Activated naive CD8-positive, alpha-beta T cell treated with anti-CD3 and anti-CD28 coated beads, Interleukin-2, amount 50 U/mL, for 24 hours (primary cell): ENCODE results near the gene ZNF697.

Experiments
- ATAC-seq: fragments of 150-1000 bp; cut with Tn5 transposase; one replicate; pipeline ENCODE4 v1.10.0; 2021
- DNase-seq: peaks from one replicate; pipeline ENCODE4 v3.0.0; 2021
- H3K27ac Mint-ChIP-seq: one replicate; pipeline ENCODE4 v1.8.0; 2021; ENCODE audit warnings: mild to moderate bottlenecking, mixed read lengths
- H3K27me3 Mint-ChIP-seq: one replicate; pipeline ENCODE4 v1.8.0; 2021; ENCODE audit warnings: mixed read lengths
- H3K36me3 Mint-ChIP-seq: one replicate; pipeline ENCODE4 v1.8.0; 2021; ENCODE audit warnings: low read depth, mixed read lengths
- H3K4me1 Mint-ChIP-seq: one replicate; pipeline ENCODE4 v1.8.0; 2021; ENCODE audit warnings: mixed read lengths
- H3K4me3 Mint-ChIP-seq: one replicate; pipeline ENCODE4 v1.8.0; 2021; ENCODE audit warnings: mild to moderate bottlenecking, moderate library complexity, mixed read lengths
- H3K9me3 Mint-ChIP-seq: one replicate; pipeline ENCODE4 v1.8.0; 2021; ENCODE audit warnings: mixed read lengths

The ZNF697 gene

DNA sequence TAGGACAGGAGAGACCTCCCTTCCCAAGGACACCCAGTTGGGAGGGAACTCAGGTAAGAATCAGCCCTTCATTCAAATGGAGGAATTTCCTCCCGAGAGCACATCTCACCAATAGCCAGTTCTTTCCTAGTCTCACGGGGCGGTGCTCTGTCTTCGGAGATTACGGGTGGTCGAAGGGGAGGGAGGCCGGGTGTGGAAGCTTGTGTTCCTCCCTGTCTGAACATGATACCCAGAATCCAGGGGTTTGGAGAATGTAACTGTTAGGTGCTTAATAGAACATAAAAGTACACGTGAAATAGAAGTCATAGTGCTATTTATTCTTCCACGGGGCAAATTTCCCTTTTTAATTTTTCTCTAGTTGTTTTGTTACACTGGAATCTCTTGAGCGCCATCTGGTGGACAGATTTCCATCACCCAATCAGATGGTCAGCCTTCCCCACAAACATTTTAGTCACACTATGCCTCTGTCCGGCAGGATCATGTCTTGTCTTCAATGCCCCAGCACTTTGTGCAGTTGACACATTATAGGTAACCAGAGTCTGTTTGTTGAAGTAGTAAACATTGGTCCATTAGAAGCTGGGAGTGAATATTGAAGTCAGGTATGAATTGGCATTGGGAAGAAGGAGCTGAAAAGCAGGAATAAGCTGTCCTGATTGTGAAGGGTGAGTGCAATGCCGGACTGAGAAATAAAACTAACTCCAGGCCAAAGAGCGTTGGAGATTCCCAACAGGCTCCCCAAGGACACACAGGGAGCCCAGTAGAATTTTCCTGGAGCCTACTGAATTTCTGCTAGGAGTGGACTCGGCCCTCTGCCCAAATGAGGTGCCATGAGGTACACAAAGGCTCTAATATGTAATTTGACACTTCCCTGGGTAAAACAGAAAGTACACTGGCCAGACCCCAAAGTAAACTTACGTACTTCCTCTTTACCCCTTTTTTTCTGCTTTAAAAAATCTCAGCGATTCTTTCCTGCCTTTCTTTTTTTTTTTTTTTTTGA, 27.6 kb upstream of the ZNF697 start:
- Mint-ChIP-seq H3K4me1 (peaks cover 9% of the 10 kb centered on the region), H3K27me3 (peaks cover 21% of the 10 kb centered on the region), H3K4me3 (peak overlapping the region; percentile 67), H3K36me3 (no peaks in the 10 kb centered on the region), H3K9me3 (no peaks in the 10 kb centered on the region), H3K27ac (no peak overlapping the region)
- DNase-seq, result peak; percentile 77
- peak; percentile 52 for ATAC-seq

DNA sequence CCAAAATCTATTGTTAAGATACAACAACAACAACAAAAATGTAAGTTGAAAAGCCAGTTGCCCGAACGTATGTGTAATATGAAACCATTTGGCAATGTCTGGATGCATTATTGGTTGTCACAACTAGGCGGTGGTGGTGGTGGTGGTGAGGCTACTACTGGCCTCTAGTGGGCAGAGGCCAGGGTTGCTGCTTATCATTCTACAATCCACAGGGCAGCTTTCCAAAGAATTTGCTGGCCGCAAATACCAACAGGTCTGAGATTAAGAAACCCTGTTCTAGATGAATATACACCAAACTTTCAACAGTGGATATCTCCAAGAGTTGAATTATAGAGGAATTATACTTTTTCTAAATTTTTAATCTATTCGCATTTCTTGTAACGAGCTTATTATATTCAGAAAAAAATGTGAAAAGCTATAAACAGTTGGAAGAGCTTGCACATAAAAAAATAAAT, 26.8 kb upstream of the ZNF697 start:
- Mint-ChIP-seq H3K27ac (no peak overlapping the region), H3K9me3 (no peaks in the 10 kb centered on the region), H3K4me1 (peaks cover 9% of the 10 kb centered on the region), H3K36me3 (no peaks in the 10 kb centered on the region), H3K4me3 (peak overlapping the region; percentile 67), H3K27me3 (peaks cover 21% of the 10 kb centered on the region)
- peak; percentile 85 for ATAC-seq
- peak; percentile 52 for DNase-seq

DNA sequence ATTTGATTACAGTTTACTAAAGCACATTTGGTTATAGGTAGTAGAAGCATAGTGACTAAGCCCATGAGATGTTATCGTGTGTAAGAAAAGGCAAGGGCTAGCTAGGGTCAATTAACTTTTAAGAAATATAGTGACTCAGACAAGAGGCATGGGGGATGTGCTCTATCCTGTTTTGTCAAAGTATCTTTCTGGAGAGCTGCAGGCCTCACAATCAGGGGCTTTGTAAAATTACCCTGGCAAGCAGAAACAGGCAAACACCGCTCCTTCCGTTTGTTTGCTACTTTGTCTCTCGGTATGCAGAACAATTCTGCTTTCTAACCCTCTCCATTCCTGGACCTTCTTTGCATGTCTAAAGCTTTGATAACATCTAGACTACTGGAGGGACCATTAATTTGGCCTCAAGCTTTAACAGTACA, 26.1 kb upstream of the ZNF697 start:
- Mint-ChIP-seq H3K4me3 (no peak overlapping the region), H3K27ac (no peak overlapping the region), H3K4me1 (peaks cover 9% of the 10 kb centered on the region), H3K9me3 (no peaks in the 10 kb centered on the region), H3K36me3 (no peaks in the 10 kb centered on the region), H3K27me3 (peaks cover 22% of the 10 kb centered on the region)
- no peak for DNase-seq
- no peak for ATAC-seq

DNA sequence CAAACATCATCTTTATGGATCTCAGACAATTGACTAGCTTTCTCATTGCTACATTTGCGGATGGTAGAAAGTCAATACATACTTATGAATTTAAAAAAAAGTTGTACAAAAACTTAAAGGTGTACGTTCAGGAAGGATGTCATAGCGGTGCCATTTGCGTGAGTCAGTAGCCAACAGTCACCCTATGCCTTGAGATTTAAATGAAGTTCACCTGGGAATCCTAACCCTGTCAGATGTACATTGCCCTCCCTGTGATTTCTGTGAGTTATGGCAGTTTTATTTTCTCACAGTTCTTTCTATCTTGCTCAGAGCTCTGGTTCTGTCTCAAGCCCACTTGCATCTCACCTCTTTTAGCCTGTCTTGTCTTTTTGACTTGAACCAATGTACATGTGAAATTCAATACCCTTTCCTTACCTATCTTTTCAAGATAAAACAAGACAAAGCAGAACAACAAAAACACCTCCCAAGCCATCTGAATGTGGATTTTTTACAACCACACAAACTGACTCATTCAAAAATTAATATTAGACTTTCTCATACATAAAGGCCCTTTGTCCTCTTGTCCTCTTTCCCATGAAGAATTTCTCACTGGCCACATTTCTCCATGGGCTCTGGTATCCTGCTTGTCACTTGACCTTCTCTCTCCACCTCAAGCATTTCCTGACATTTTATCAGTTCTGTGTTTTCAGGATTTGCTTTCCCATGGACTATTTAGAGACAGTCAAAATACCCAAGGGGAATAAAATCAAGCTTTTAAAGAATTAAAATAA, 25.3 kb upstream of the ZNF697 start:
- ATAC-seq, result no peak
- Mint-ChIP-seq H3K27me3 (peaks cover 22% of the 10 kb centered on the region), H3K36me3 (no peaks in the 10 kb centered on the region), H3K4me1 (peaks cover 9% of the 10 kb centered on the region), H3K27ac (no peak overlapping the region), H3K9me3 (no peaks in the 10 kb centered on the region), H3K4me3 (no peak overlapping the region)
- no peak for DNase-seq

DNA sequence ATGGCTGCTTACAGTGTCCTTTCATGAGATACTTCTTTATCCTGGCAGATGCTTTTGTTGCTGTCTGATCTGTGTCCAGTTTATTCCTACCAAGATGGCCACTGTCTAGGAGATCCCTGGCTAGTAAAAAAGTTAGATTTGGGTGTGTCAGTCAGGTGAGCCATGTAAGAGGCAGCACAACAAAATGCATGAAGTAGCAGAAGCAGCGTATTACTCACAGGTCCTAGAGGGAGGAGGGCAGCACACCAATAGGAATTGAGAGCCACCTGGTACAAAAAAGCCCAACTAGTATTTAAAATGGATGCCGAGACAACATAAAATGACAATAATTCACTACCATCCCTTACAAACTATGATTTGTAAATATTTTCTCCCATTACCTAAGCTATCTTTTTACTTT, 22.8 kb upstream of the ZNF697 start:
- ATAC-seq (no peak), DNase-seq (no peak)
- Mint-ChIP-seq H3K9me3 (no peaks in the 10 kb centered on the region), H3K27ac (no peak overlapping the region), H3K36me3 (no peaks in the 10 kb centered on the region), H3K4me1 (peaks cover 9% of the 10 kb centered on the region), H3K27me3 (peaks cover 22% of the 10 kb centered on the region), H3K4me3 (no peak overlapping the region)

DNA sequence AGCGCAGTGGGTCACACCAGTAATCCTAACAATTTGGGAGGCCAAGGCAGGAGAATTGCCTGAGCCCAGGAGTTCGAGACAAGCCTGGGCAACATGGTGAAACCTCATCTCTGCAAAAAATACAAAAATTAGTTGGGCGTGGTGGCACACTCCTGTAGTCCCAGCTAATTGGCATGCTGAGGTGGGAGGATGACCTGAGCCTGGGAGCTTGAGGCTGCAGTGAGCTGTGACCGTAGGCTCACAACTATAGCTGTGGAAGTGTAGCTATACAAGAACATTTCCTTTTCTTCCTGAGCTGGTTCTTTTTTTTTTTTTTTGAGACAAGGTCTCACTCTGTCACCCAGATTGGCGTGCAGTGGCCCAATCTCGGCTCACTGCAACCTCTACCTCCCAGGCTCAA, 19.1 kb upstream of the ZNF697 start:
- ATAC-seq (no peak), DNase-seq (no peak)
- peaks cover 12% of the 10 kb centered on the region for H3K27me3 Mint-ChIP-seq
- H3K4me1 Mint-ChIP-seq, result no peaks in the 10 kb centered on the region
- no peak overlapping the region for H3K4me3 Mint-ChIP-seq
- H3K36me3 Mint-ChIP-seq, result no peaks in the 10 kb centered on the region
- H3K27ac Mint-ChIP-seq, result no peak overlapping the region
- no peaks in the 10 kb centered on the region for H3K9me3 Mint-ChIP-seq

DNA sequence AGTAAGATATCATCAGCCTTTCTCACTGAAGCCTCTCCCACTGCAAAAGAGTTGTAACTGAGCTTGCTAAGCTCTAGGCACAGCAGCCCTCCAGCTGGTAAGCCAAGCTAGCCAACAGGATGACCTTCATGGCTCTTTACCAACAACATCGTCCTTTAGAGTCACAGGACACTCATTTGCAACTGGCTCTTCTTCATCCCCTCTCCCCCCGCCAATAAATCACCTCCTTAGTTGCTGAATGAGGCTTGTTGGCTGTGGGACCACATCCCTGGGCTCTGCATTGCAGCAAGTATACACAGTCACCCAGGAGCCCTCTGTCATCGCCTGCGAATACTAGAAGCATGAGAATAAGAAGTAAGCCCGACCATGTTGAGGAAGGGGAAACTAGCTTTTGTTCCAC, 16.0 kb upstream of the ZNF697 start:
- Mint-ChIP-seq H3K4me3 (no peak overlapping the region), H3K4me1 (no peaks in the 10 kb centered on the region), H3K9me3 (no peaks in the 10 kb centered on the region), H3K36me3 (no peaks in the 10 kb centered on the region), H3K27ac (no peak overlapping the region), H3K27me3 (peaks cover 18% of the 10 kb centered on the region)
- ATAC-seq (no peak), DNase-seq (no peak)

DNA sequence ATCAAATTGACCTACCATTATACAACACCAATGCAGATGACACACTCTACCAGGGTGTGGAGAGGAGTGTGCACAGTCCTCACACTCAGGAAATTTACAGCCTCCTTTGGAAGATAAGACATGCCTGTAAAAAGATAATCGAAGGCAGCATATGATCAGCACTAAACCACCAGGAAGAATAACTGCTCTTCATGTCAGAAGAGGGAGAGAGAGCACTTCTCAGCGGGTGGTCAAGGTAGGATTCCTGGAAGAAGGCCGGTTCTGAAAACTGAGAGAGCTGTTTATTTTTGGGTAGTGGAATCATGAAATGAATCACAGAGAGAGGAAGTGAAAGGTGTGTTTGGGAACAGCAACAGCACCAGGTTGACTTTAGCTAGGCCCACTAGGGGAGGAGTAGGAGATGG, 14.0 kb upstream of the ZNF697 start:
- Mint-ChIP-seq H3K27ac (no peak overlapping the region), H3K4me1 (no peaks in the 10 kb centered on the region), H3K4me3 (no peak overlapping the region), H3K9me3 (no peaks in the 10 kb centered on the region), H3K27me3 (peaks cover 18% of the 10 kb centered on the region), H3K36me3 (no peaks in the 10 kb centered on the region)
- DNase-seq (no peak), ATAC-seq (no peak)

DNA sequence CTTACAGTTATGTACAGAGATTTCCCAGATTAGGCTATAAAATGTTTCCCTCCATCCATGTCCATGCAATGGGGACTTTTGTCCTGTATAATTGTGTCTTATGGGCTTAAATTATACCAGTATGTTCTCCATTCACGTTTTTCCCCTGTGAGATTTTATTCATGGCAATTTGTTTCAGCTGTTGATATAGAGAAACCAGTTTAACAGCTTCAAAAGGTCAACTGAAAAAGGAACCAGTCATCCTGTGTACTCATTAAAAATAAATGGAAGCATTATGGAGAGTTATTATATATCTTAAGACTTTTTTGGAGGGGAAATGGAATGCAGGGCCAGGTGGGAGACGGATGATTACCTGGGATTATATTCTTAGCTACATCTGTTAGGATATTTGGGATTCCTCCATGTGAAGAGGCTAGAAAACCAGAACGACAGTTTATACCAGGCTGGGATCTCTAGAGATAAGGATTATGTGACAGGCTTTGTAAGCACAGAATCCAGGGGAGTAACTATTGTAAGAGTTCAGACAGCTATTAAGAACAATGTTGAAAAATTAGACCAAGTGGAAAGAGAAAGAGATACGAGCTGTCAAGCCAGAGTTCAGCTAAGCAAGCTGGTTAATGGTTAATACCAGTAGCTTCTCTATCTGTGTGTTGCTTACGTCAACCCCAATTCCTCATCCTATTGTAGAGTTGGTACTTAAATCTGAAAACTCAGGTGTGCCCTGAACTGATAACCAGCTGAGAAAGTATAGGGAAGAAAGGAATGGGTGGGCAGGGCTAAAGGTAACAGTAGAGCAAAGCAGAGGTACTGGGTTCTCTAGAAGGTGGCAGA, 12.4 kb upstream of the ZNF697 start:
- no peak overlapping the region for H3K4me3 Mint-ChIP-seq
- H3K27ac Mint-ChIP-seq, result no peak overlapping the region
- no peaks in the 10 kb centered on the region for H3K4me1 Mint-ChIP-seq
- H3K9me3 Mint-ChIP-seq, result no peaks in the 10 kb centered on the region
- ATAC-seq (no peak), DNase-seq (no peak)
- H3K36me3 Mint-ChIP-seq, result no peaks in the 10 kb centered on the region
- H3K27me3 Mint-ChIP-seq, result peaks cover 26% of the 10 kb centered on the region

DNA sequence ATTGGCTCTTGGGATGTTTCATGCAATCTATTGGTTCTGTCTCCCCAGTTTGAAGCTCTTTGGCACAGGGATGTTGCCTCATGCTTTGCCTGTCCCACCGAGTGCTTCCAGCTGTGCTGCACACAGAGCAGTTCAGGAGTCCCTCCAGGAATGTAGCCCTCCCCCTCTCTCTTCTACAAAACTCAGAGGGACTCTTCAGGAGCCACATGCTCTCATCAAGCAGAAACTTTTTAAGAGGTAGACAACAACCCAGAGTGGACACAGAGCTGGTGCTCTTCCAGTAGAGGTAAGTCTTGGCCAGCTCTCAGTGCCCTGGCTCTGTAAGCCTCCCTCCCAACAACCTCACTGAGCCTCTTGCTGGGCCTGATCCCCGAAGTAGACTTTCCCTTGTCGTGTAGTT, 11.6 kb upstream of the ZNF697 start:
- Mint-ChIP-seq H3K27ac (no peak overlapping the region), H3K27me3 (peaks cover 29% of the 10 kb centered on the region), H3K36me3 (no peaks in the 10 kb centered on the region), H3K4me1 (no peaks in the 10 kb centered on the region), H3K9me3 (no peaks in the 10 kb centered on the region), H3K4me3 (no peak overlapping the region)
- no peak for DNase-seq
- no peak for ATAC-seq

DNA sequence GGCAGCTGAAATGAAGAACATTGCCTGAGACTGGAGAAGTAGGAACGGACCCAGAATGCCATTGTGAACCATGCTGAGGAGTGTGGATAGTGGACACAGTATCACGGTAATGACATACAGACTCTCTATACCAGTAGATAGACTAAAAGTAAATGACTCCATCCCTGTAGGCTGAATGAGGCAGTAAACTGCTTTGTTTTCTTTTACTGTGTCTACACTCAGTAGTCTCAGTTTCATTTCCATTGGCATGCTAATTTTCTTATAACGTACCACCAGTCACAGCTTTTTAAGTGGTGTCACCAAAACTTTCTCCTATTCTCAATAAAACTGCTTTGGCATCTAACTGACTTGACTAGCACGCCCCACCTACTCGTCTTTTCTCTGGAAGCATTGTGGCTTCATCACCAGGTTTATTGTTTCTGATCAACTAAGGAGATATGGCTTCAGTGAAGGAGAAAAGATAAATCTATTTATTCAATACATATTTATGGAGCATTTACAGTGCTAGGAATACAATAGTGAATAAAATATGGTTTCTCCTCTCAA, 8.4 kb upstream of the ZNF697 start:
- Mint-ChIP-seq H3K27me3 (peaks cover 44% of the 10 kb centered on the region), H3K9me3 (no peaks in the 10 kb centered on the region), H3K36me3 (no peaks in the 10 kb centered on the region), H3K4me1 (no peaks in the 10 kb centered on the region), H3K27ac (no peak overlapping the region), H3K4me3 (no peak overlapping the region)
- DNase-seq (no peak), ATAC-seq (no peak)

DNA sequence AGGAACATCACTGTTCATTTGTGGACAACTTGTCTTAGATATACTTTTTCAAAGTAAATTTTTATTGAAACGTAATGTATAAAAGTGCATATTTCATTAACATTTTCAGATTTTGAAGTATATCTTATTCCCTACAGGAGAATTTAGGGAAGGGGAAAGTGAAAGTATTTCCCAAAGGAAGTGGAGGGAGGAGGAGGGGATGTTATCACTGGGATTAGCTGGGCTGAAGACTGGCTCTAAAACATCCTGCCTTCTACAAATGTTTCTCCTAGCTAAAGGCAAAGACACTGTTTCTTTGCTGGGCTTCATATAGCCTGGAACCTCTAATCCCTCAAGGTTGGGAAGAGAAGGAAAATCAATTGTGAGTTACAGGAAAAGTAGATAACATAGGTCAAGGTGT, 7.1 kb upstream of the ZNF697 start:
- no peak overlapping the region for H3K27ac Mint-ChIP-seq
- no peaks in the 10 kb centered on the region for H3K4me1 Mint-ChIP-seq
- no peaks in the 10 kb centered on the region for H3K36me3 Mint-ChIP-seq
- no peak overlapping the region for H3K4me3 Mint-ChIP-seq
- DNase-seq (no peak), ATAC-seq (no peak)
- peaks cover 48% of the 10 kb centered on the region for H3K27me3 Mint-ChIP-seq
- no peaks in the 10 kb centered on the region for H3K9me3 Mint-ChIP-seq

DNA sequence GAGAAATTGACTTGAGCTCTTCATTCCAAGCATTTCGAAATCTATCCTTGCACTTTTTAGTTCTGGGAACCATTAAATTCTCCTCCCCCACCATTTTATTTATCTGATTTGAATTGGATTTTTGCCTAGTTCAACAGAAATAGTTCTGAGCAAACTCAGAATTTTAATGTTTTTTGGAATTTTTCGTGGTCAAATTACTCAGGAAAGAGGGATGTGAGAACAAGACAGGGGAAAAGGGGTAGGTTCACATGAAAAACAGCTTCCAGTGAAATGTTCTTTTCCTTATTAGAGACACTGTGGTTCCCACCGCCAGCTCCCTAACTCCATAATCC, 5.7 kb upstream of the ZNF697 start:
- no peak for DNase-seq
- Mint-ChIP-seq H3K4me1 (peaks cover 2% of the 10 kb centered on the region), H3K27ac (no peak overlapping the region)

DNA sequence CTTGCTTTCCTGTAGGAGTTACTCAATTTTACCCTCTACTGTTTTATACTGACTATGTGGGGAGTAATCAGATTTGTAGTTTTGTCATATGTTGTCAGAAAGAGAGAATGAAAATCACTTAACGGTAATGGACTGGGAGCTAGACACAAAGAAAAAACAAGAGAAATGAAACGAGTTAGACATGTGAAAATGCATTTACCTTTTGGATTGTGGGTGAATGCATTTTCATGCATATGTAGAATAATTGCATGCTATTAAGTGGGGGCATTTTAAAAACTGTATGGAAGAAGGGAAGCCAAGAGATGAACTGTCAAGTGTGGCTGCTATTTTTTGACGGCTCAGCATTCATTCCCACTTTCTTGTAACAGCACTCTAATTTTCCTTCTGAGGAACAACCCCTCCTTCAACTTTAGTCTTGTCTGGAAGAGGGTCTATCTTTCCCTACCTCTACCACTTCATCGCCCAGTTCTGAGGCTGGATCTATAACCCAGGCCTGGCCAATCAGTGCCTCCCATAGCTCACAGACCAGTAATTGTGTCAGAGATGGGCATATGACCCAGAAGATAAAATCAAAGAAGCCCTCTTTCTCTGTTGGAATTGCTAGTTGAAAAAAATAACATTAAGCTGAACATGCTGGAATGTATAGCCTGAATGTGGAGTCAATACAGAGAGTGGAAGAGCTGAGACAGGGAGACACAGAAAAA, 5.2 kb upstream of the ZNF697 start:
- Mint-ChIP-seq H3K36me3 (no peaks in the 10 kb centered on the region), H3K4me3 (no peak overlapping the region), H3K4me1 (peaks cover 4% of the 10 kb centered on the region), H3K27me3 (peaks cover 54% of the 10 kb centered on the region), H3K27ac (no peak overlapping the region), H3K9me3 (no peaks in the 10 kb centered on the region)
- ATAC-seq (no peak), DNase-seq (no peak)

More for the DNA sequence above, 5.7 kb upstream of the ZNF697 start:
- no peak for ATAC-seq
- no peaks in the 10 kb centered on the region for H3K9me3 Mint-ChIP-seq
- H3K36me3 Mint-ChIP-seq, result no peaks in the 10 kb centered on the region
- no peak overlapping the region for H3K4me3 Mint-ChIP-seq
- H3K27me3 Mint-ChIP-seq, result peaks cover 52% of the 10 kb centered on the region
